ENCODE data around the gene SCAMP3. TPM values are rescaled to one million over a fixed set of nuclear protein-coding genes. Genes with fewer than 3 reads are reported as not detected.

Gene SCAMP3
- total RNA-seq, 3 donors from 2014 or later (not counting 1 experiment from before 2014, with no cell fraction given), result 59.7 to 72.1 (median 65.0) TPM

DNA sequence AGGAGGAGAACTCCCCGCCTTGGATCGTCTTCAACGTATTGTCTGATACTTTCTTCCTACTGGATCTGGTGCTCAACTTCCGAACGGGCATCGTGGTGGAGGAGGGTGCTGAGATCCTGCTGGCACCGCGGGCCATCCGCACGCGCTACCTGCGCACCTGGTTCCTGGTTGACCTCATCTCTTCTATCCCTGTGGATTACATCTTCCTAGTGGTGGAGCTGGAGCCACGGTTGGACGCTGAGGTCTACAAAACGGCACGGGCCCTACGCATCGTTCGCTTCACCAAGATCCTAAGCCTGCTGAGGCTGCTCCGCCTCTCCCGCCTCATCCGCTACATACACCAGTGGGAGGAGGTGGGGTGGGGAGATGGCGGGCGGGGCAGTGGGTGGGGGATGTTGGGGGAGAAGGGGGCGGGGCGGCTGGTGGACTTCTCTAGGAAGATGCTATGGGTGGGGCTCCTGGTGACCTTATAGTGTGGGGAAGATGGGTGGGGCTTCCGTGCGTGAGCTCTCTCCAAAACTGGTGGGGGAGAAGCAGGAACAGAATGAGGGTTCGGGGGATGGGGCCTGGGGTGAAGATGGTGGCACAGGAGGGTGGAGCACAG lies 20.4 kb upstream of the SCAMP3 start:
- H3K9me3 ChIP-seq (ENCODE audit: control insufficient read depth, insufficient read depth, low read length), result no peaks in the 10 kb centered on the region
- H3K36me3 Mint-ChIP-seq, result no peaks in the 10 kb centered on the region
- H3K4me1 ChIP-seq (ENCODE audit: control insufficient read depth, insufficient read depth, low read length), result peaks cover 10% of the 10 kb centered on the region
- intact Hi-C loops (cut with micrococcal nuclease), result no loop called here
- 96% methylated on average over 28 of the region's 29 CpGs for WGBS (ENCODE audit: insufficient coverage)
- ATAC-seq (no peak), DNase-seq (no peak)
- H3K27ac Mint-ChIP-seq, result no peak overlapping the region
- no peaks in the 10 kb centered on the region for H3K27me3 Mint-ChIP-seq (ENCODE audit: low read depth in 2 of 2)
- no peak overlapping the region for H3K27ac ChIP-seq (ENCODE audit: low read length)
- peaks cover 0 to 13% of the 10 kb centered on the region in 2 donors for H3K4me1 Mint-ChIP-seq
- H3K27me3 ChIP-seq (ENCODE audit: control insufficient read depth, insufficient read depth, low read length), result no peaks in the 10 kb centered on the region
- H3K4me3 ChIP-seq (ENCODE audit: low read length), result no peak overlapping the region
- TF ChIP-seq, protein P1, sequence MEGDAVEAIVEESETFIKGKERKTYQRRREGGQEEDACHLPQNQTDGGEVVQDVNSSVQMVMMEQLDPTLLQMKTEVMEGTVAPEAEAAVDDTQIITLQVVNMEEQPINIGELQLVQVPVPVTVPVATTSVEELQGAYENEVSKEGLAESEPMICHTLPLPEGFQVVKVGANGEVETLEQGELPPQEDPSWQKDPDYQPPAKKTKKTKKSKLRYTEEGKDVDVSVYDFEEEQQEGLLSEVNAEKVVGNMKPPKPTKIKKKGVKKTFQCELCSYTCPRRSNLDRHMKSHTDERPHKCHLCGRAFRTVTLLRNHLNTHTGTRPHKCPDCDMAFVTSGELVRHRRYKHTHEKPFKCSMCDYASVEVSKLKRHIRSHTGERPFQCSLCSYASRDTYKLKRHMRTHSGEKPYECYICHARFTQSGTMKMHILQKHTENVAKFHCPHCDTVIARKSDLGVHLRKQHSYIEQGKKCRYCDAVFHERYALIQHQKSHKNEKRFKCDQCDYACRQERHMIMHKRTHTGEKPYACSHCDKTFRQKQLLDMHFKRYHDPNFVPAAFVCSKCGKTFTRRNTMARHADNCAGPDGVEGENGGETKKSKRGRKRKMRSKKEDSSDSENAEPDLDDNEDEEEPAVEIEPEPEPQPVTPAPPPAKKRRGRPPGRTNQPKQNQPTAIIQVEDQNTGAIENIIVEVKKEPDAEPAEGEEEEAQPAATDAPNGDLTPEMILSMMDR (IDR thresholded peaks at IDR 0.05), result no peak
- H3K4me3 Mint-ChIP-seq, result no peak overlapping the region
- H3K9me3 Mint-ChIP-seq, result no peaks in the 10 kb centered on the region
- no peaks in the 10 kb centered on the region for H3K36me3 ChIP-seq (ENCODE audit: control insufficient read depth, insufficient read depth, low read length)

DNA sequence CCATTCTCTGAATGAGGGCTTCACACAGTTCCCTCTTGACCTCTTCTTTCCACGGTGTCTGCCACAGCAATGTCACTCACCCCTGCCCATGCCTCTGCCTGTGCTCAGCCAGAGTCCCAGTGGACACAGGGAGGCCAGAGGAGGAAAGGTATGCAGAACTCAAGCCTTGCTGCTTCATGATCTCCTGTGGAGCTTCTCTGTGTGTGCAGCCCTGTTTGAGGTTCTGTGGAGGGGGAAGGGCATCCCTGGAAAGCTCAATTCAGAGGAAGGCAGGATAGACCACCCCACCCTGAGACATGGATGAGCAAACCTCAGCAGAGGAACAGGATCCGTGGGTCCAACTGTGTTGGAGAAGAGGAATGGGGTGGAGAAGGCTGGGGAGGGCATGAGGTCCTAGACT lies 17.1 kb upstream of the SCAMP3 start:
- H3K4me3 ChIP-seq (ENCODE audit: low read length), result no peak overlapping the region
- H3K36me3 Mint-ChIP-seq, result no peaks in the 10 kb centered on the region
- DNase-seq (no peak), ATAC-seq (no peak)
- peaks cover 22% of the 10 kb centered on the region for H3K4me1 ChIP-seq (ENCODE audit: control insufficient read depth, insufficient read depth, low read length)
- no peaks in the 10 kb centered on the region for H3K9me3 ChIP-seq (ENCODE audit: control insufficient read depth, insufficient read depth, low read length)
- no peak overlapping the region for H3K27ac ChIP-seq (ENCODE audit: low read length)
- no peaks in the 10 kb centered on the region for H3K27me3 ChIP-seq (ENCODE audit: control insufficient read depth, insufficient read depth, low read length)
- H3K9me3 Mint-ChIP-seq, result no peaks in the 10 kb centered on the region
- 82% methylated on average over 2 of the region's 2 CpGs for WGBS (ENCODE audit: insufficient coverage)
- intact Hi-C loops (cut with micrococcal nuclease), result loop anchor here (2.0 kb wide), 2 partner anchors 30 to 44 kb away; partner anchors contain the start of gene FDPS
- TF ChIP-seq, protein P1 (IDR thresholded peaks at IDR 0.05), result no peak
- H3K4me1 Mint-ChIP-seq, result peaks cover 17 to 30% of the 10 kb centered on the region in 2 donors
- H3K27ac Mint-ChIP-seq, result no peak overlapping the region
- H3K4me3 Mint-ChIP-seq, result no peak overlapping the region
- no peaks in the 10 kb centered on the region for H3K27me3 Mint-ChIP-seq (ENCODE audit: low read depth in 2 of 2)
- H3K36me3 ChIP-seq (ENCODE audit: control insufficient read depth, insufficient read depth, low read length), result no peaks in the 10 kb centered on the region

DNA sequence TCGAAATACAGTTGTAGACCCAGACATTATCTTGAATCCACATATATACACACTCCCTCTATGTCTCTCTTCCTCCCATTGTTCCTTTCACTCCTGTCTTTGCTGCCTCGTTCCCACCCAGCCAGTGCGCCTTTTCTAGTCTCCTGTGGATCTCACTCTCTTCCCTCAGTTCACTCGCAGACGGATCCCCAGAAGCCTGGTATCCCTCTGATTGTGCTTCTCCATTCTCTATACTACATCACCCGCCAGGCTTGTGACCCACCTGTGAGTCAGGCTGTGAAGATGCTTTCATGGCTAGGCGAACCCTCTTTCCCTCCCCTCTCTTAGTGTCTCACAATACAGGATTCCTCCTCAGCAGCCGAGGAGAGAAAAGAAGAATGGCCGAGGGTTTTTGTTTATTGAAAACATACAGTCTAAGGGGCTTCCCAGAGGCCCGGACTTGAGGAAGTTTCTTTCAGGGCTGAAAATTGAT lies 16.6 kb upstream of the SCAMP3 start:
- Mint-ChIP-seq H3K4me3 (peak overlapping the region; percentile 83), H3K27me3 (ENCODE audit: low read depth in 2 of 2) (no peaks in the 10 kb centered on the region), H3K27ac (peak overlapping the region in 1 of 2 donors; percentile 5), H3K36me3 (no peaks in the 10 kb centered on the region), H3K9me3 (no peaks in the 10 kb centered on the region), H3K4me1 (peaks cover 19 to 32% of the 10 kb centered on the region in 2 donors)
- no peak for ATAC-seq
- intact Hi-C loops (cut with micrococcal nuclease), result loop anchor here (2.0 kb wide), 2 partner anchors 30 to 44 kb away; partner anchors contain the start of gene FDPS
- 66% methylated on average over 9 of the region's 10 CpGs for WGBS (ENCODE audit: insufficient coverage)
- H3K36me3 ChIP-seq (ENCODE audit: control insufficient read depth, insufficient read depth, low read length), result no peaks in the 10 kb centered on the region
- H3K9me3 ChIP-seq (ENCODE audit: control insufficient read depth, insufficient read depth, low read length), result no peaks in the 10 kb centered on the region
- no peak for DNase-seq
- peaks cover 26% of the 10 kb centered on the region for H3K4me1 ChIP-seq (ENCODE audit: control insufficient read depth, insufficient read depth, low read length)
- no peaks in the 10 kb centered on the region for H3K27me3 ChIP-seq (ENCODE audit: control insufficient read depth, insufficient read depth, low read length)
- no peak overlapping the region for H3K27ac ChIP-seq (ENCODE audit: low read length)
- TF ChIP-seq, protein P1 (IDR thresholded peaks at IDR 0.05), result no peak
- no peak overlapping the region for H3K4me3 ChIP-seq (ENCODE audit: low read length)
